Liver (tissue), 9 donors: ENCODE data around the gene CD180. TPM values are rescaled to one million over a fixed set of nuclear protein-coding genes. Genes with fewer than 3 reads are reported as not detected.

ENCODE experiments used
- DNase-seq: peaks from one replicate; pipeline ENCODE4 v3.0.0-alpha.2; 2017; ENCODE audit warnings: low spot score
- H3K27ac ChIP-seq, 2 donors: one replicate each; pipeline ENCODE4 v1.7.0; 2013; ENCODE audit warnings: inconsistent platforms in 2 of 2, low read length in 2 of 2, control low read depth in 1 of 2, low read depth in 1 of 2, mild to moderate bottlenecking in 1 of 2
- H3K27me3 ChIP-seq, 4 donors: one replicate each; pipeline versions ENCODE4 v1.6.1 to v1.7.0; 2013; ENCODE audit warnings: low read length in 3 of 4, inconsistent platforms in 1 of 4, mild to moderate bottlenecking in 1 of 4, moderate library complexity in 1 of 4; ENCODE audit not compliant: control insufficient read depth in 4 of 4, insufficient read depth in 4 of 4
- H3K36me3 ChIP-seq, 4 donors: one replicate each; pipeline versions ENCODE4 v1.6.1 to v1.7.0; 2013; ENCODE audit warnings: low read length in 3 of 4, mild to moderate bottlenecking in 3 of 4, low read depth in 1 of 4, moderate library complexity in 1 of 4; ENCODE audit not compliant: control insufficient read depth in 4 of 4, insufficient read depth in 3 of 4
- H3K4me1 ChIP-seq, 4 donors: one replicate each; pipeline versions ENCODE4 v1.6.1 to v1.7.0; 2013; ENCODE audit warnings: low read length in 3 of 4, mild to moderate bottlenecking in 3 of 4, moderate library complexity in 1 of 4; ENCODE audit not compliant: control insufficient read depth in 4 of 4, insufficient read depth in 4 of 4
- H3K4me3 ChIP-seq, 3 donors: one replicate each; pipeline versions ENCODE4 v1.6.1 to v1.7.0; 2013; ENCODE audit warnings: low read length in 3 of 3, control low read depth in 1 of 3, low read depth in 1 of 3, mild to moderate bottlenecking in 1 of 3
- H3K9ac ChIP-seq, 2 donors: one replicate each; pipeline ENCODE4 v1.7.0; 2013; ENCODE audit warnings: low read length in 2 of 2, mild to moderate bottlenecking in 2 of 2, moderate library complexity in 2 of 2, control low read depth in 1 of 2, low read depth in 1 of 2
- H3K9me3 ChIP-seq, 4 donors: one replicate each; pipeline versions ENCODE4 v1.6.1 to v1.7.0; 2013; ENCODE audit warnings: low read length in 3 of 4; ENCODE audit not compliant: control insufficient read depth in 4 of 4
- CTCF ChIP-seq: fragments of 150-350 bp; IDR thresholded peaks from 2 replicates; pipeline ENCODE4 v1.5.1; 2017; ENCODE audit warnings: improper control_type of control experiment, low read depth, low read length; ENCODE audit not compliant: missing input control
- EGR1 ChIP-seq, 2 donors: IDR thresholded peaks; 2 replicates each; pipeline ENCODE4 v1.6.1; 2016 to 2018; ENCODE audit warnings: antibody characterized with exemption in 2 of 2, low read depth in 2 of 2
- FOXA1 ChIP-seq: IDR thresholded peaks from 2 replicates; pipeline ENCODE4 v1.6.1; 2016; ENCODE audit warnings: antibody characterized with exemption
- FOXA2 ChIP-seq: IDR thresholded peaks from 2 replicates; pipeline ENCODE4 v1.6.1; 2016; ENCODE audit warnings: antibody characterized with exemption
- HNF4A ChIP-seq, 2 donors: conservative IDR thresholded peaks; 2 replicates each; pipeline ENCODE4 v1.6.1; 2016; ENCODE audit warnings: antibody characterized with exemption in 2 of 2, mild to moderate bottlenecking in 2 of 2
- HNF4G ChIP-seq: IDR thresholded peaks from 2 replicates; pipeline ENCODE4 v1.6.1; 2016; ENCODE audit warnings: antibody characterized with exemption
- JUND ChIP-seq, 2 donors: IDR thresholded peaks; 2 replicates each; pipeline ENCODE4 v1.6.1; 2016; ENCODE audit warnings: antibody characterized with exemption in 2 of 2
- MAX ChIP-seq: IDR thresholded peaks from 2 replicates; pipeline ENCODE4 v1.6.1; 2016; ENCODE audit warnings: antibody characterized with exemption
- NR2F2 ChIP-seq: IDR thresholded peaks from 2 replicates; pipeline ENCODE4 v1.6.1; 2016; ENCODE audit warnings: antibody characterized with exemption
- REST ChIP-seq: IDR thresholded peaks from 2 replicates; pipeline ENCODE4 v1.6.1; 2016; ENCODE audit warnings: antibody characterized with exemption, mild to moderate bottlenecking
- TAF1 ChIP-seq: conservative IDR thresholded peaks from 2 replicates; pipeline ENCODE4 v1.6.1; 2016; ENCODE audit warnings: antibody characterized with exemption, mild to moderate bottlenecking
- YY1 ChIP-seq: IDR thresholded peaks from 2 replicates; pipeline ENCODE4 v1.6.1; 2016; ENCODE audit warnings: antibody characterized with exemption, mild to moderate bottlenecking
- ZBTB33 ChIP-seq: IDR thresholded peaks from 2 replicates; pipeline ENCODE4 v1.6.1; 2016; ENCODE audit warnings: antibody characterized with exemption
- WGBS: extraction: QIAGEN DNeasy Blood & Tissue Kit; methylation state at CpG from one replicate; pipeline ENCODE4 v1.1.7; 2013; 5-methylcytosine and 5-hydroxymethylcytosine counted together
- polyA plus RNA-seq, 2 donors: library from polyadenylated mRNA; stranded (reverse) in 1 of 2; unstranded in 1 of 2; fragments of 200-250 nt in 1 of 2; fragments of >200 nt in 1 of 2; fragmentation: Nextera tagmentation in 1 of 2; extraction: Ambion mirVana in 1 of 2; gene quantifications; one replicate each; pipeline versions ENCODE4 v1.2.1 to v1.2.3, GENCODE V29; 2013 to 2015
- total RNA-seq, 2 donors: library from RNA; depleted of rRNA; stranded (reverse); fragments of >200 nt; gene quantifications; one replicate each; pipeline ENCODE4 v1.2.3, GENCODE V29; 2014
- donor health status: healthy.
- donor health status: healthy.
- donor health status: healthy.
- donor health status: healthy.
- donor health status: healthy.

CD180 gene
- total and polyA plus RNA-seq, 4 donors: 0.33 to 3.7 (median 0.78) TPM

DNA sequence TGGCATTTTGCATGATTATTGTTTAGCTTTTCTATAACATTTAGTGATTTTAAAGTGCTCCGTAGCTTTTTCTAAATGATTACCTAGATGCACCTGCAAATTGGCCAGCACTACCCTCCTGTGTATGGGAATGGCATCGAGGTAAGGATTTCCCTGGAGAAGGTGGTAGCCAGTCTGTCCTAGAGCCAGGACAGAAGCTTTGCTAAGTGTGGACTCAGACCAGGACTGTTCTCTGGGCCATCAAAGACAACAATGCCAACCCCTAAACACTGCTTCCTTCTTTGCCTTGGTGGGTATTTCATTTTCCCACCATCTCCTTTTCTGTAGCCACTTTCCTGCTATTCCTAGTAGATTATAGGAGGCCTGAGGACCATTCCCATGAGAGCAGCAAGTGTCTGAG, 53.0 kb downstream of the CD180 start:
- TF ChIP-seq YY1 (no peak), JUND (IDR thresholded peaks at IDR 0.05) (no peak), MAX (no peak), FOXA1 (no peak), ZBTB33 (no peak)
- DNase-seq: no peak
- Histone ChIP-seq H3K27ac (peak overlapping the region; percentile 24 to 39), H3K27me3 (no peaks in the 10 kb centered on the region), H3K36me3 (peaks cover 3 to 43% (median 12%) of the 10 kb centered on the region in 4 donors), H3K9me3 (no peaks in the 10 kb centered on the region), H3K4me3 (no peak overlapping the region), H3K9ac (no peak overlapping the region), H3K4me1 (peaks cover 0 to 28% (median 17%) of the 10 kb centered on the region in 4 donors)
- 59% methylated on average over 2 of the region's 2 CpGs for WGBS

DNA sequence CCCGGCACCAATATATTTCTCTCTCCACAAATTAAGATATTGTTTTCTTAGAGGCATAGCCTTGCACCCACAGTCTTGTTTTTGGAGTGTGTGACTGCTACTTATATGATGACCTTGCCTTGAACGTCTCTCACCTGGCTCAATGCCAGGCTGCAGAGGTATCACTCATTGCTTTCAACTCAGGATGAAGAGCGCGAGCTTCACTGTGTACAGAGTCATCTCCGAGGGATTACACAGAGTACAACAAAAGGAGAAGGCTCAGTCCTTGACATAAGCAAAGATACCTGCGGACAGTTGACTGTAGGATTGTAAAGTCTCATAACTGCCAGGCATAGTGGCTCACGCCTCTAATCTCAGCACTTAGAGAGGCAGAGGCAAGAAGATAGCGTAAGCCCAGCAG, 53.8 kb downstream of the CD180 start:
- no peak for TF ChIP-seq EGR1 (IDR thresholded peaks at IDR 0.05; ENCODE audit: low read depth in 2 of 2)
- 81% methylated on average over 8 of the region's 8 CpGs for WGBS
- Histone ChIP-seq H3K9me3 (no peaks in the 10 kb centered on the region), H3K36me3 (peaks cover 3 to 43% (median 13%) of the 10 kb centered on the region in 4 donors), H3K27ac (no peak overlapping the region), H3K27me3 (no peaks in the 10 kb centered on the region), H3K9ac (no peak overlapping the region), H3K4me3 (no peak overlapping the region), H3K4me1 (peaks cover 0 to 28% (median 17%) of the 10 kb centered on the region in 4 donors)
- DNase-seq: no peak

- DNase-seq: no peak
- peaks cover 0 to 28% (median 17%) of the 10 kb centered on the region in 4 donors for H3K4me1 ChIP-seq
- no peaks in the 10 kb centered on the region for H3K9me3 ChIP-seq
- no peaks in the 10 kb centered on the region for H3K27me3 ChIP-seq
- H3K27ac ChIP-seq: no peak overlapping the region
- H3K9ac ChIP-seq: no peak overlapping the region
- H3K36me3 ChIP-seq: peaks cover 3 to 43% (median 20%) of the 10 kb centered on the region in 4 donors
- H3K4me3 ChIP-seq: no peak overlapping the region
- TF ChIP-seq EGR1 (IDR thresholded peaks at IDR 0.05; ENCODE audit: low read depth in 2 of 2) (no peak), NR2F2 (no peak), HNF4A (conservative IDR thresholded peaks at IDR 0.05) (no peak), CTCF (no peak), REST (no peak), HNF4G (no peak), YY1 (no peak), TAF1 (no peak), FOXA2 (no peak)
These were observed 55.0 kb downstream of the CD180 start for GRCh38 chr5:67141644-67142043.
